HG03103 (cell line): ENCODE data around the gene M1AP.

Source experiments
- ATAC-seq: cut with Tn5 transposase; IDR thresholded peaks from one replicate; pipeline ENCODE4 v1.9.1; 2021; ENCODE audit warnings: low read depth; ENCODE audit not compliant: unreplicated experiment

Gene M1AP

GRCh38 chr2:74648009-74648443 is at the start of gene M1AP:
Gene M1AP (minus strand): TSS chr2:74648330. CDS start chr2:74640275, 8,055 bp downstream.
- no peak for ATAC-seq

- ATAC-seq, result no peak
These were observed 48.7 kb upstream of the M1AP start for GRCh38 chr2:74696829-74697228.

GRCh38 chr2:74695663-74696062 is 47.5 kb upstream of the M1AP start:
- no peak for ATAC-seq

- ATAC-seq, result no peak
These were observed 46.2 kb upstream of the M1AP start for GRCh38 chr2:74694281-74694680.

GRCh38 chr2:74693668-74694067 is 45.5 kb upstream of the M1AP start:
- ATAC-seq, result no peak

GRCh38 chr2:74693213-74693612 is 45.1 kb upstream of the M1AP start:
- no peak for ATAC-seq

- no peak for ATAC-seq
These were observed 43.8 kb upstream of the M1AP start for GRCh38 chr2:74691929-74692328.

- ATAC-seq, result peak; percentile 73
These were observed 42.4 kb upstream of the M1AP start for GRCh38 chr2:74690571-74690970.

- no peak for ATAC-seq
These were observed 41.5 kb upstream of the M1AP start for GRCh38 chr2:74689671-74690070.

GRCh38 chr2:74688881-74689280 is 40.8 kb upstream of the M1AP start:
- ATAC-seq, result no peak

- no peak for ATAC-seq
These were observed 37.3 kb upstream of the M1AP start for GRCh38 chr2:74685408-74685807.

- no peak for ATAC-seq
These were observed 34.4 kb upstream of the M1AP start for GRCh38 chr2:74682501-74682900.

GRCh38 chr2:74679615-74680014 is 31.5 kb upstream of the M1AP start:
- ATAC-seq, result no peak

- no peak for ATAC-seq
These were observed 28.2 kb upstream of the M1AP start for GRCh38 chr2:74676331-74676730.

GRCh38 chr2:74675090-74675489 is 27.0 kb upstream of the M1AP start:
- no peak for ATAC-seq

- ATAC-seq, result no peak
These were observed 25.8 kb upstream of the M1AP start for GRCh38 chr2:74673826-74674528.

- no peak for ATAC-seq
These were observed 23.3 kb upstream of the M1AP start for GRCh38 chr2:74671479-74671878.

- no peak for ATAC-seq
These were observed 22.1 kb upstream of the M1AP start for GRCh38 chr2:74670263-74670662.

- no peak for ATAC-seq
These were observed 20.0 kb upstream of the M1AP start for GRCh38 chr2:74668087-74668486.

GRCh38 chr2:74659462-74659861 is 11.3 kb upstream of the M1AP start:
- no peak for ATAC-seq

- no peak for ATAC-seq
These were observed 10.4 kb upstream of the M1AP start for GRCh38 chr2:74658516-74658915.

GRCh38 chr2:74655579-74655978 is 7.4 kb upstream of the M1AP start:
- ATAC-seq, result no peak
